ENCODE measurements around the gene FLVCR2.

FLVCR2 gene, protein sequence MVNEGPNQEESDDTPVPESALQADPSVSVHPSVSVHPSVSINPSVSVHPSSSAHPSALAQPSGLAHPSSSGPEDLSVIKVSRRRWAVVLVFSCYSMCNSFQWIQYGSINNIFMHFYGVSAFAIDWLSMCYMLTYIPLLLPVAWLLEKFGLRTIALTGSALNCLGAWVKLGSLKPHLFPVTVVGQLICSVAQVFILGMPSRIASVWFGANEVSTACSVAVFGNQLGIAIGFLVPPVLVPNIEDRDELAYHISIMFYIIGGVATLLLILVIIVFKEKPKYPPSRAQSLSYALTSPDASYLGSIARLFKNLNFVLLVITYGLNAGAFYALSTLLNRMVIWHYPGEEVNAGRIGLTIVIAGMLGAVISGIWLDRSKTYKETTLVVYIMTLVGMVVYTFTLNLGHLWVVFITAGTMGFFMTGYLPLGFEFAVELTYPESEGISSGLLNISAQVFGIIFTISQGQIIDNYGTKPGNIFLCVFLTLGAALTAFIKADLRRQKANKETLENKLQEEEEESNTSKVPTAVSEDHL

DNA sequence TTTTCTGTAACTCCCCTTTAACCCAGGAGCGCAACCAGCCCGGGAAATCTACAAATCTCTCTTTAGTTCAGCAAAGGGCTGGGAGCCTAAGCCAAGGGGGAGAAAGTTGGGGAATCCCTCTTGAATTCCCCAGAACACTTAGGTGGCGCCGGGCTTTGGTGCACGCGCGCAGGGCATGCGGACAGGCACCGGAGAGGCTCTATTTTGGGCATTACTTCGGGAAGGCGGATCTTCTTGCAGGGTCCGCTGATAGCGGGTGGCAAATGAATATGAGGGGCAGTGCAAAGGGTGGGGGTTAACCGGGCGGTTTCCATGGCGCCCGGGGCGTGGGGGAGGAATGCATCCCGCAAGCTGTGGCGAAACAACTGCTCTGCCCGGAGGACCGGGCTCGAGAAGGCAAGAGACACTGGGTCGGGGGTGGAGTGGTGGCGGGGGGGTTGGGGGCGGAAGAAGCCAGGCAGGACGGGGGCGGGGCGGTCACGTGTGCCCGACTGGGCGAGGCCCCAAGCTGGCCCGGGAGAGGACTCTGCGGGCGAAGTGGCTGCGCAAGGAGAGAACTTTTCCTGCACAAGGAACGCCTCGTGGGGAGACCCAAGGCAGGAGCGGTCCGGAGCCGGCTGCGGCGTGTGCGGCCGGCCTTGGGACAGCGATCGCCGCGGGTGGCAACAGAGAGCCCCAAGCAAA lies at the start of gene FLVCR2:
FLVCR2 (plus strand) TSS at position 519 of the 684 bp plus-strand sequence. CDS start 353 bp downstream, outside the sequence.
- peak; percentile 35 to 53 (median 41) for DNase-seq

DNA sequence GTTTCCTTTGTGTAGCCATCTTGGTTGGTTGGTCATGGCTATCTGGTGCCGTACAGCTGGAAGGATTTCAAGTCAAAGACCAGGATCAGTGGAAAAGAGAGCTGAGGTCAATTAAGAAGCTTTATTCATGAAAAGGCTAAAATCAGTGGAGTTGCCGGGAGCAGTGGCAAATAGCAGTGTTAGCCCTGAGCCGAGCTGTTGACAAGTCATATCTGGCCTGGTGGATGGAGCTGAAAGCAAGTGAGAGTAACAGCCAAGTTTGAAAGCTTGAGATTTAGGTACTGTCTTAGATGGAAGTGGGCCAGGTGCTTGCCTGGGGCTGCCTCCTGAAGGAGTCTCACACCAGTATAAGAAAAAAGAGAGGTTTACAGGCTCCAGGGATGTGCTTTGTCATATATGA lies 47.2 kb upstream of the FLVCR2 start:
- DNase-seq: no peak

DNA sequence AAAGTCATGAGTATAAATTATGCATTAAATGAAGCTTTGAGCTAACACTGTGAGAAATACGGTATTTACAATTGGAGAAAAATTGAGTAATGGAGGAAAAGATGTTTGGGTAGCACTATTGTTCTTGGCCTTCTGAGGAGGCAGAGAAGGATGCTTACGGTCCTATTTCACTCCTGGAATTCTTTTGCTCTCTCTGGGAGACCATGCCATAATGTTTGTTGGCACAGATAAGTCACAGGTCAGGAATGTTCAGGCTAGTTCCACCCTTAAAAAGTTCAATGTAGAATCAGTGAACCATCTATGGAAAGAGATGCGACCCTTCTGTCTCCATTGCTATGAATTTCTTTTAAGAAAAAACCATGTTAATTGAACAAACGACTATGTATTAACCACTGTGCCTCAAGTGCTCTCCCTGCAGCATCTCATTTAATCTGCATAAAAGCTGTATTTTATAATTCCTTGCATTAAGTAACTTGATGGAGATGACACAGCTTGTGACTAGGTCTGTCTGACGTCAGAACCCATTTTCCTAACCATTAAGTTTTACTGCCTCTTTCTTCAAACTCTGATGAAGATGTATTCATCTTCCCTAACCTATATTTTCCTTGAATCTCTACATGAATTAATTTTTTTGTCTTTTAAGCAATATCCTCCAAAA lies 46.6 kb upstream of the FLVCR2 start:
- no peak for DNase-seq

DNA sequence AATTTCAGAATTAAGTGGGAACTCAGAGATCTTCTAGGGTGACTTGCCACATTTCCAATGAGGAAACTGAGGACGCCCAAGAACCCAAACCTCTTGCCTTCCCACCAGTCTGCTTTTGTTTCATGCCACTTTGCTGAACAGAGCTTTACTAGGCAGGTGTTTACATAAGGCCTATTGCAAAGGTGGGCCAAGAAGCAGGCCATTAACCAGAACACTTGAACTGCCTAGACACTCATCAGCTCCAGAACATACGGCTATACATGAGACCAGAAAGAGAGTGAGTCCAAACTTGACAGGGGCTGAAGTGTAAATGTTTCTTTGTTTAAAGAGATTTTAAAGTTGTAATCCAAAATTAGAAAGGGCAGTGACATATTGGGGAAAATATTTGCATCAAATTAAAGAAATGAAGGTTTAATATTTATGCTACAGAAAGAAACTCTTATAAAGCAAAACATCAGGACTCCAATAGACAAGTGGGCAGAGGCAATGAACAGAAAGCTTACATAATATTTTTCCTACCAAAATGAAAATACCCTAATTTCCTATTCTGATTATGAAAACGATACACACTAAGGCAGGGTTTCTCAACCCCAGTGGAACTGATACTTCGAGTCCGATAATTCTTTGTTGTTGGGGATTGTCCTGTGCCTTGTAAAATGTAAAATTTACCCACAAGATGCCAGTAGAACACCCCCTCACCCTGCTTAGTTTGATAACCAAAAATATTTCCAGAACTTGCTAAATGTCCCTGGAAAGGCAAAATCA lies 44.4 kb upstream of the FLVCR2 start:
- DNase-seq: no peak

DNA sequence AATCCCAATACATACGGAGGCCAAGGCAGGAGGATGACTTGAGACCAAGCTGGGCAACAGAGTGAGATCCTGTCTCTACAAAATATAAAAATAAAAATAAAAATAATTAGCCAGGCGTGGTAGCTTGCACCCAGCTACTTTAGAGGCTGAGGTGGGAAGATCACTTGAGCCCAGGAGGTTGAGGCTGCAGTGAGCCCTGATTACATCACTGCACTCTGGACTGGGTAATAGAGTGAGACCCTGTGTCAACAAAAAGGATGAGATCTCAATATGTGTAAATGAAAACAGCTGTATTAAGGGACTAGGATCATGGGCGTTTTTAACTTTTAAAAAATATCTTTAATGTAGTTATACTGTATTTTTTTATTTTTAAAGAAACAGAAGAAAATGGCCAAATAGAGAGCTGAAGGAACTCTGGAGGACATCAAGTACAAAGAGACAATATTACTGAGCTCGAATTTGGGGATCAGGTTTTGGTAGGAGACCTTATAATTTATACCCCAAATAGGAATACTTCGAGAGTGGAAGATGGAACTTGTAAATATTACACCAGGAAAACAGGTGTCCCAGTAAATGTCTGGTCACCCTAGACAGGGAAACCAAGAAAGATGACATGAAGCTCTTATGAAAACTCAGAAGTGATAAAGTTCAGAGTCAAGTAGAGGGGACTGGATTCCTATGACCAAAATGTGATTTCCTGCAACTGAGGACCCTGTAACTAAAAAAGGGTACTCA lies 43.1 kb upstream of the FLVCR2 start:
- no peak for DNase-seq

DNA sequence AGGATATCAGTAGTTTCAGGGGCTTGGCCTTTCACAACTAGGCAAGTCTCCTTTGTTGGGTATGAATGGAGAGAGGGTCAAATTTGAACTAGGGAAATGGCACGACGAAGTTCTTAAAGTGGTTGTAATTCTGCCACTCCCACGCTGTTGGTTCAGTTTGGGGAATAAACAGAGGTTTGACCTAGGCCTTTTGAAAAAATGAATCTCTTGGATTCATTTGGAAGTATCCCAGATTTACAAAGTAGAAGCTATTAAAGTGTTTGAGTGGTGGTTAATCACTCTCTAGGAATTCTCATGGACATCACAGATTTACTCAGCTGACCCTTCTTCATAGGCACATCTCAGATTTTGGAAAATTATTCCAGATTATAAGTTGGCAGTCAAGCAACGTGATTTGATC lies 41.3 kb upstream of the FLVCR2 start:
- DNase-seq: no peak

DNA sequence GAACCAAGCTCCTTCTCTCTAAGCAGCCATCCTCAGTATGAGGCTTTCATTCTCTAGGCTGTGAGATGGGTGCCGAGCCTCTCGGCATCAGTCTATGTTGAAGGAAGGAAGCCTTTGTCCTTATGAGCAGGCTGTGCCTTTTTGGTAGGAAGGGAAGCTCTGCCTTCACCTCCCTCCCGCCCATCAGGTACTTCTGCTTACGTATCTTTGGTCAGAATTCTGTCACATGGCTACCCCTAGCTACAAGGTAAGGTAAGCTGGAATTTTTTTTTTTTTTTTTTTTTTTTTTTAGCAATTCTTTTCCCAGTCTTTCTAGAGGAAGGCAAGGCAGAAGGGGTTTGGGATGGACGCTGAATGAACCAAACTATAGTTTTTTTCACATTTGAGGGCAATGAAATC lies 39.3 kb upstream of the FLVCR2 start:
- DNase-seq: no peak

DNA sequence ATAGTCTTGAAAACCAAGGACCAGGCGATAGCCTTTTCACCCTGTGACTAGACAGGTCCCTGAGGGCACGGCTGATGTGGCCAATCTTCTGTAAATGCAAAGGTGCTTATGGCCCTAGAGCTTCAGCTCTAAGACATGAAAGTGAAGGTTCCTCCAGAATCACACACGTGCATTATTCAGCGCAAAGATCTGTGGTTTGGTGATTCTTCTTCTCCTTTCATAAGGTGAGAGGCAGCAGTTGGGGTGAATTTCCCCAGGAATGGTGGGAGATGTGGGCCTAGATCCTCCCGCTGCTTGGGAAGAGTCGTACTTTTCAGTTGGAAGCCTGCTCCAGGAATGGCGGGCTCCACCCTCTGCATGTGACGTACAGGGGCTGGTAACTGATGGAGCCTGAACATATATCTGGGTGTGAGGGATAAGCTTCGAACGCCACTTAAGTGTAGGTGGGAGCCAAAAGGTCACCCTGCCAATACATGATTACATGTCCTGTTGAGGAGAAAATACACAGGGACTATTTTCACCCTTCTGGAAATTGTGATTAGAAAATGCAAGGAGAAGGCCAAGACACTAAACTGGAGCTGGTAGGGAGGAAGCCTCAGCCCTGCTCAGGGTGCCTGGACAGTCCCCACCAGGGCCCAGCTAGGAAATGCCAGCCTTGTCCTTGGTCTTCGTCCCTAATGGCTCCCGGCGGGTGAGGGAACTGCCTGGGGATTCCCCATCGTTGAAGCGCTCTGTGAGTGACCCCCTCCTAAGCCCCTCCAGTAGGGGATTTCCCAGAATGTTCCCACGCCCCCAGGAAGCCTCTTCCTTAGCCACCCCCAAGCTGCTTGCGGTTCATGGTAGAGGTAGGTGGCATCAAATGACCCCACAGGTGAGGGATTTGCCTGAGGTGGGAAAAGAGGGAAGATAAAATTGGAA lies 38.6 kb upstream of the FLVCR2 start:
- DNase-seq: no peak

DNA sequence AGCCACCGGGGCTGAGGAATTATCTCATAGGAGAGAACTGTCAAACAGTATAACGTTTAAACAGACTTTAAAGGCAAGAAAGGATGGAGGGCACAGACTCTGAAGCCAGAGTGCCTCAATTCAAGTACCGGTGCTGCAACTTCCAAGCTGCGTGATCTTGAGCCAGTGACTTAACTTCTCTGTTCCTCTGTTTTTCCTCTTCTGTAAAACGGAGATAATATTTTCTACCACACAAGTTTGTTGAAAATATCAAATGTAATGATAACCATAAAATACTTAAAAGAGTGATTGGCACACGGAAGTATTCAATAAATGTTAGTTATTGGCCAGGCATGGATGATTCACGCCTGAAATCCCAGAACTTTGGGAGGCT lies 38.0 kb upstream of the FLVCR2 start:
- DNase-seq: no peak

DNA sequence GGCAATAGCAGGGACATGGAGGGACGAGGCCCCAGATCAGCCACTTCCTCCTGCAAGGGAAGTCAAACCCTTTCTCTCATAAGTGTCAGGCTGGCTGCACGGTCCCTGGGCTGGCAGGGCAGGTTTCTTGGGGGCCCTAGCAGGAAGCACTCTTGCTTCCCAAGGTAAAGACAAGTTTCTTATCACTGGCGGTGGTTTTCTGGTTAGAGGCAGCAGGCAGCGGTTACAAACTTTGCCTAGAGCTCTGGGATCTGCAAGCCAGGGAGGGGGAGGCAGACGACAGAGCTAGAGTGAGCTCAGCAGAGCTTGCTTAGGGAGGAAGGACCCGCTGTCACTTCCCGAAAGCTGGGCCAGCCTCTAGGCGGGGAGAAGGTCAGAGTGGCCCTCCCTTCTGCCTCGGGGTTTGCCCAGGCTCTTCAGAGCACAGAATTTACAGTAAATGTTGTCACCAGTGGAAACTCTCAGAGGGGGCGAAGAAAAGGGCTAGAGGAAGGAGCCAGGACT lies 35.8 kb upstream of the FLVCR2 start:
- DNase-seq: peak; percentile 38 to 47 (median 42)

DNA sequence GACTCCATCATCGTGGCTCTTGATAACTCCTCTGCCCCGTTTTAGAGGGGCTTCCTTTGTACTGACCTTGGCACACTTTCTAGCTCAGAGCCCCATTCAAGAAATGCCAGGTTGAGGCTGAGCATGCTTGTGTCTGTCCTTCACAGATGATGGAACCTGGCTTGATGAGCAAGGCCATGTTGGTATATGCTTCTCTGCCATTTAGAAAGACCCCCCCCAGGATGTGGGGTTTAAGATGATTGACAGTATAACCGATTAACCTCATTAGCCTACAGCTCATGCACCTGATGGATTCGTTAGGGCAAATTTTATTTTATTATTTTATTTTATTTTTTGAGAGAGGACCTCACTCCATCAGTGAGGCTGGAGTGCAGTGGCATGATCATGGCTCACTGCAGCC lies 35.2 kb upstream of the FLVCR2 start:
- peak in 1 of 4 experiments; percentile 21 for DNase-seq

DNA sequence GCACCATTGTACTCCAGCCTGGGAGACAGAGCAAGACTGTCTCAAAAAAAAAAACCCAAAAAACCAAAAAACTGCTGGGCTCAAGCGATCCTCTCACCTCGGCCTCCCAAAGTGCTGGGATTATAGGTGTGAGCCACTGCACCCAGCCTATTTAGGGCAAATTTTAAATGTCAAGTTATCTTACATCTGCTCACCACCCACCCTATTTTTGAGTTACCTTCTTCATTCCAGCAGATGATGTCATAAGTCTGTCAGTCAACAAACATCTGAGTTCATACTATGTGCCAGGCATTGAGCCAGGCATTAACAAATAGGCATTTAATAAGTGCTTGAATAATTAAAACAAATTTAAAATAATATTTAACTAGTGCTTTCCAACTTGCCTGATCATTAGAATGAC lies 34.6 kb upstream of the FLVCR2 start:
- no peak for DNase-seq

DNA sequence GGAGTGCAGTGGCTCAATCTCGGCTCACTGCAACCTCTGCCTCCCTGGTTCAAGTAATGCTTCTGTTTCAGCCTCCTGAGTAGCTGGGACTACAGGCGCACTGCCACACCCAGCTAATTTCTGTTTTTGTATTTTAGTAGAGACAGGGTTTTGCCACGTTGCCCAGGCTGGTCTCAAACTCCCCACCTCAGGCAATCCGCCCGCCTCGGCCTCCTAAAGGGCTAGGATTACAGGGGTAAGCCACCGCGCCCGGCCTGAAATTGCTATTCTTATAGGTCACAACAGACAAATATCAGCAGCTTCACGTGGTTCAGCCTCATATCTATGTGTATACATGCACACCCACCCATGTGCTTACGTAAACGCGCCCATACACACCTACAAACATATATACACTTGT lies 32.5 kb upstream of the FLVCR2 start:
- no peak for DNase-seq

DNA sequence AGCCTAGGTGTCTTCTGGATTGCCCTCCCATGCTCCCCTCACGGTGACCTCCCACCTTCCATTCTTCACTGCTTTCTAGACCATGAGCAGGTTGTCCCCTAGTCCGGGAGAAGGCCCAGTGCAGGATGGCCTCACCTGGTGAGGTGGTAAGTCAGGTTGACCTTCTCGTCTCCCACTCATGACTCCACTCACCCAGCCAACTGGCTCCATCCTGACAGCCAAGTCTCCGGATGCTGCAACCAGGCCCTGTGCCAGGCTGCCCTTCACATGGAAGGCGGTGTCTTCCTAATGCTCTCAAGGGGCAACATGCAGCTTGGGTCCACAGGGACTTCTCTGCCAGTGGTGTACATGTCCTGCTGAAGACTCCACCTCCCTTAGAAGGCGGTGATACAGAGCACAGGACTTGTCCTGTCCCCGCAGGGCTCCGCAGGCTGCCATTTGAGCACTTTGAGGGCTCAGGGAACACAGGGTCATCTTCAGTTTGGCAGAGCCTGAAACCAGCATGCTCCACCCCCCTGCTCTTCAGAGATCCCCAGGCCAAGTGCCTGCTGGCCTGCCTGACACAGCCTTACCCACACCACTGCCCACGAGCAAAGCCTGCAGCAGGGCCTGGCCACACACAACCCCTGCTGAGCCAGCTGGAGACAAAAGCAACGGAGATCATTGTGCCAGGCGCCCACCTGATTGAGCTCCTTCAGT lies 30.7 kb upstream of the FLVCR2 start:
- DNase-seq: no peak

DNA sequence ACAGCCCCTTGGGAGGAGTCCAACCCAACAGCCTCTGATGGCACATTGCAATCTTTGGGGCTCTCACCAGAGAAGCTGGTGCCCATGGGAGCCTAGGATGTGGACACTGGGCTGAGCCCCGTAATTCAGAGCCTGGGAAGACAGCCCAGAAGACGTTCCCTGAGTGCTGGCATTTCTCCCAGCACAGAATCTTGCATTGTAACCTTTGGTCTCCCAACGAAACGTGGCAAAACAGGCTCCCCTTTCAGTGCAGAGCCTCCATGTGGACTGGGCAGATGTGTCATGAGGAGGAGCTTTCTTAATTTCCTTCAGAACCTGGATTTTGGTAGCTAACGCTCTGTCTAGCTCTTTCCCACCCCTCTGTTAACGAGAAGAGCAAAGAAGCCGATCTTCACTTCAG lies 29.9 kb upstream of the FLVCR2 start:
- no peak for DNase-seq

DNA sequence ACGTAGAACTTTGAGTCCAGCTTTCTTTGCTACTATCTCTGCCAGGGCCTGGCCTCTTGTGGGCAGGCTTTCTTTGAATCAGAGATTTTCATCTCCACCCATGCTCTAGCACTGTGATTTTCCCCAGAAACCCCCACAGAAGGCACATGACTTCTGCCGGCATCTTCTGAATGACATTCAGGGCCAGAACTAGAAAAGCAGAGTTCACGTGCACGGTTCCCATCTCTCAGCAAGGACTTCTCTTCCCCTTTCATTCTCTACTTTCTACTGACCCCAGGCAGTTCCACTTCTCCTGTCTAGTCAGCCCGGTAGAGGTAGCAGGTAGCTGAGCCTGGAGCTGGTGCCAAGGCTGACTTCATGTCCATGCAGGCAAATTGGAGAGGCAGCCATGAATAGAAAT lies 29.3 kb upstream of the FLVCR2 start:
- DNase-seq: no peak

DNA sequence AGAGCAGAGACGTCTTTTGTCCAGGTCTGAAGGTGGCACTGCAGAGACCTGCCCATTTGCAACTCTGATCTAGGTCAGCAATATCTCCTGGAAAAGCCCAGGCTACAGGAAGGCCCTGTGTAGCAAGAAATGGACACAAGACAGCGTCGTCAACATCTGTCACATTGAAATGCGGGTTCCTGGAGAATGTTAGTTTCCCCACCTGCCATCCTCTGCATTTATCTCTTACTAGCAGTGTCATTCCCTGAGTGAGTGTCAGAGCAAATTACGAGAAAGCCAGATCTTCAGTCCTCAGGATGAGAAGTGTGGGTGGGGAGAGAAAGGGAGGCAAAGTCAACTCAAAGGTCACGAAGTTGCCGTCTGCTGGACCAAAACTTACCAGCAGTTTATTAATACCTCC lies 27.4 kb upstream of the FLVCR2 start:
- no peak for DNase-seq

DNA sequence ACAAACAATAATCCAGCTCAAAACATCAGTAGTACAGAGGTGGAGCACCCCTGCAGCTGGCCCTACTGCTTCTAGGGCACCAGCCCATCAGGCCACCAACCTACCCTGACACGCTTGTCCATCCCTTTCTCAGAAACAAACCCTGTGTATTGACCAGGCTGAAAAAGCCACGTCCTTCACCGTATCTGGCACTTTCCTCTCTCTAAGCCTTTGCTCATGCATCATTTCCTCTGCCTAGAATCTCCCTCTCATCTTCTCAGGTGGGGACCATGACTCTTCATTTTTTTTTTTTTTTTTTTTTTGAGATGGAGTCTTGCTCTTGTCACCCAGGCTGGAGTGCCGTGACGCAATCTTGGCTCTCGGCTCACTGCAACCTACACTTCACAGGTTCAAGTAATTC lies 25.3 kb upstream of the FLVCR2 start:
- no peak for DNase-seq

DNA sequence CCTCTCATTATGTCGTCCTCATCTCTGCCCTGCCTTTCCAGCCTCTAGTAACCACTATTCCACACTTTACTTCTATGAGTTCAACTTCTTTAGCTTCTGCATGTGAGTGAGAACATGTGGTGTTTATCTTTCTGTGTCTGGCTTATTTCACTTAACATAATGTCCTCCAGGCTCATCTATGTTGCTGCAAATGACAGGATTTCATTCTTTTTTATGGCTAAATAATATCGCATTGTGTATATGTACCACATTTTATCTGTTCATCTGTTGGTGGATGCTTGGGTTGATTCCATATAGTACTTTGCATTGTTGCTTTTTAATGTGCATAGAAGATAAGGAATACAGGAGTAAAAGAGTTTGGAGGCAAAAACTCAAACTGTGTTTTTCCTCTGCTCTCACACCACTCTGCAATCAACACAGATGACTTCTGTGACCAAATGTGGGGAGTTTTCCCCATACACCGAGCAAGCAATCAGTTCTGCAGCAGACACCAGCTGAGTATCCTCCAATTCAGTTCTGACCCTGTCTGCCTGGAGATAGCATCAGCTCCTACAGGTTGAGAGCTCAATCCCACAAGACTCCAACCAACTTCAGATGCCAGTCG lies 24.6 kb upstream of the FLVCR2 start:
- DNase-seq: no peak

DNA sequence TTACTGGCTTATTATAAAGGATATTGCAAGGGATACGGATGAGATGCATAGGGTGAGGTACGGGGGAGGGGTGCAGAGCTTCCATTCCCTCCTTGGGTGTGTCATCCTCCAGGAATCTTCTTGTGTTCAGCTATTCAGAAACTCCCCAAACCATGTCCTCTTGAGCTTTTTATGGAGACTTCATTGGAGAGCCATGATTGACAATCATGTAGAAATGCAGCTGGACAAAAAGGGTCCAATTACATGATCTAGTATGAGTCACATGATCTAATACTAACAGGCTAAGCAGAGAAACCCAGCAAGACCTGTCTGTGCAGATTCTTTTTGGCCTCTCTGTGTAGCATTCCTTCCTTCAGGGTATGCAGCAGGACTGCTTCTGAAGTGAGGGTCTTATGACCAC lies 23.9 kb upstream of the FLVCR2 start:
- no peak for DNase-seq

Measured in activated CD4-positive, CD25-positive, alpha-beta regulatory T cell (primary cell).